Loucy (cell line): ENCODE measurements around the gene P3H4.
"Not testable (repeated sequence)": the region's sequence is repeated elsewhere in the genome, so short reads cannot be mapped to it uniquely, and the experiment has no call there.

Experiments
- H2AFZ ChIP-seq: fragments of 200-600 bp; sonication (generic); 2 replicates; pipeline ENCODE4 v1.6.0; 2016; ENCODE audit warnings: antibody characterized with exemption, mild to moderate bottlenecking, low read length, moderate library complexity
- H3F3A ChIP-seq: fragments of 200-600 bp; 2 replicates; pipeline ENCODE4 v1.6.0; 2016; ENCODE audit warnings: antibody characterized with exemption, low read depth, mild to moderate bottlenecking
- H3K27me3 ChIP-seq: fragments of 200-600 bp; sonication (generic); 2 replicates; pipeline ENCODE4 v1.6.1; 2014; ENCODE audit warnings: low read length, mild to moderate bottlenecking; ENCODE audit not compliant: insufficient read depth, poor library complexity, severe bottlenecking
- H3K36me3 ChIP-seq: fragments of 200-600 bp; sonication (generic); 2 replicates; pipeline ENCODE4 v1.6.1; 2016; ENCODE audit warnings: low read length; ENCODE audit not compliant: insufficient read depth
- H3K4me1 ChIP-seq: fragments of 200-600 bp; sonication (generic); 2 replicates; pipeline ENCODE4 v1.5.1; 2014; ENCODE audit warnings: low read length, mild to moderate bottlenecking; ENCODE audit not compliant: insufficient read depth, poor library complexity, severe bottlenecking
- H3K4me2 ChIP-seq: fragments of 200-600 bp; sonication (generic); 2 replicates; pipeline ENCODE4 v1.6.0; 2014; ENCODE audit warnings: antibody characterized with exemption, low read length, low read depth, mild to moderate bottlenecking; ENCODE audit not compliant: poor library complexity, severe bottlenecking
- H3K4me3 ChIP-seq: fragments of 200-600 bp; sonication (generic); 2 replicates; pipeline ENCODE4 v1.5.1; 2014; ENCODE audit warnings: low read length, mild to moderate bottlenecking, mixed read lengths; ENCODE audit not compliant: poor library complexity, severe bottlenecking
- H3K79me2 ChIP-seq: fragments of 200-600 bp; sonication (generic); 2 replicates; pipeline ENCODE4 v1.6.1; 2014; ENCODE audit warnings: low read length; ENCODE audit not compliant: insufficient read depth
- H3K9ac ChIP-seq: fragments of 200-600 bp; sonication (generic); 2 replicates; pipeline ENCODE4 v1.6.0; 2014; ENCODE audit warnings: mild to moderate bottlenecking, low read depth, low read length, moderate library complexity; ENCODE audit not compliant: poor library complexity, severe bottlenecking
- H3K9me2 ChIP-seq: fragments of 200-600 bp; sonication (generic); replicated peaks from 2 replicates; pipeline ENCODE4 v1.6.1; 2016; ENCODE audit warnings: low read depth, low read length, mixed read lengths
- H3K9me3 ChIP-seq: fragments of 200-600 bp; sonication (generic); 2 replicates; pipeline ENCODE4 v1.6.1; 2014; ENCODE audit warnings: mild to moderate bottlenecking, antibody characterized with exemption, low read length, low read depth; ENCODE audit not compliant: insufficient read depth
- H4K20me1 ChIP-seq: fragments of 200-600 bp; sonication (generic); 2 replicates; pipeline ENCODE4 v1.6.0; 2014; ENCODE audit warnings: antibody characterized with exemption, low read length, mild to moderate bottlenecking; ENCODE audit not compliant: insufficient read depth, poor library complexity, severe bottlenecking
- EZH2phosphoT487 ChIP-seq: fragments of 200-600 bp; IDR thresholded peaks from 2 replicates; pipeline ENCODE4 v1.6.1; 2018; ENCODE audit warnings: antibody characterized with exemption, mild to moderate bottlenecking, moderate library complexity, borderline replicate concordance
- TF ChIP-seq, protein P1 (sequence below): fragments of 200-600 bp; sonication (generic); conservative IDR thresholded peaks from 2 replicates; pipeline ENCODE4 v1.5.1; 2014; ENCODE audit warnings: mild to moderate bottlenecking, antibody characterized with exemption, low read length

The P3H4 gene

DNA sequence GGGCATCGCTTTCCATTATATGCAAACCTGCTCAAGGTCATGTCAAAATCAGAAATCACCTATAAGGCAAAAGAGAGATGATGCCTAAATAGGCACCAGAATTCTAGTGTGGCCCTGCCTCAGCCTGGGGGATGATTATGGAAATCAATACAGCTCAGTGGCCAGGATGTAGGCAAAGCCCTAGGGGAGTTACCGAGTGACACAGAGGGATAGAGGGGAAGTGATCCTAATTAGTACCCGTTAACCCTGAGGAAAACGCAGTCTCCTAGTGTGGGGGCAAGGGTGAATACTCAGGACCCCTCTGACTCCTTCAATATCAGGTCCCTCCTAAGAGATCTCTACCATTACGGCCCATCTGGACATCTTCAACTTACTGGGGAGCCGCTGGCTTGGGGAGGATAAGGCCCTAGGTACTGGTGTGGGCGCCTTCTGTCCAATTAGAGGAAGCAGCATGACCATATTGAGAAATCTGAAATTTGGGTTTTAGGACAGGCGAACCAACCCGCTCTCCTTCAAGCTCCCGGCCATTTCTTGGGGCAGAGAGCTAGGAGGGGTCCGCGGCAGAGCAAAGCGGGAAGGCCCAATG is 23.6 kb upstream of the P3H4 start:
- Histone ChIP-seq H3K4me3 (peak overlapping the region; percentile 82), H4K20me1 (no peaks in the 10 kb centered on the region), H3K79me2 (peaks cover 10% of the 10 kb centered on the region; the same call in 1 of the 2 replicates), H3F3A (no peaks in the 10 kb centered on the region), H3K9me3 (no peaks in the 10 kb centered on the region), H2AFZ (peak overlapping the region; percentile 99), H3K36me3 (no peaks in the 10 kb centered on the region), H3K9me2 (no peaks in the 10 kb centered on the region), H3K27me3 (no peaks in the 10 kb centered on the region), H3K4me1 (peaks cover 8% of the 10 kb centered on the region), H3K4me2 (peak overlapping the region; percentile 84), H3K9ac (peak overlapping the region; percentile 83)
- TF ChIP-seq, protein P1, sequence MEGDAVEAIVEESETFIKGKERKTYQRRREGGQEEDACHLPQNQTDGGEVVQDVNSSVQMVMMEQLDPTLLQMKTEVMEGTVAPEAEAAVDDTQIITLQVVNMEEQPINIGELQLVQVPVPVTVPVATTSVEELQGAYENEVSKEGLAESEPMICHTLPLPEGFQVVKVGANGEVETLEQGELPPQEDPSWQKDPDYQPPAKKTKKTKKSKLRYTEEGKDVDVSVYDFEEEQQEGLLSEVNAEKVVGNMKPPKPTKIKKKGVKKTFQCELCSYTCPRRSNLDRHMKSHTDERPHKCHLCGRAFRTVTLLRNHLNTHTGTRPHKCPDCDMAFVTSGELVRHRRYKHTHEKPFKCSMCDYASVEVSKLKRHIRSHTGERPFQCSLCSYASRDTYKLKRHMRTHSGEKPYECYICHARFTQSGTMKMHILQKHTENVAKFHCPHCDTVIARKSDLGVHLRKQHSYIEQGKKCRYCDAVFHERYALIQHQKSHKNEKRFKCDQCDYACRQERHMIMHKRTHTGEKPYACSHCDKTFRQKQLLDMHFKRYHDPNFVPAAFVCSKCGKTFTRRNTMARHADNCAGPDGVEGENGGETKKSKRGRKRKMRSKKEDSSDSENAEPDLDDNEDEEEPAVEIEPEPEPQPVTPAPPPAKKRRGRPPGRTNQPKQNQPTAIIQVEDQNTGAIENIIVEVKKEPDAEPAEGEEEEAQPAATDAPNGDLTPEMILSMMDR = no peak
- no peak for TF ChIP-seq EZH2phosphoT487

DNA sequence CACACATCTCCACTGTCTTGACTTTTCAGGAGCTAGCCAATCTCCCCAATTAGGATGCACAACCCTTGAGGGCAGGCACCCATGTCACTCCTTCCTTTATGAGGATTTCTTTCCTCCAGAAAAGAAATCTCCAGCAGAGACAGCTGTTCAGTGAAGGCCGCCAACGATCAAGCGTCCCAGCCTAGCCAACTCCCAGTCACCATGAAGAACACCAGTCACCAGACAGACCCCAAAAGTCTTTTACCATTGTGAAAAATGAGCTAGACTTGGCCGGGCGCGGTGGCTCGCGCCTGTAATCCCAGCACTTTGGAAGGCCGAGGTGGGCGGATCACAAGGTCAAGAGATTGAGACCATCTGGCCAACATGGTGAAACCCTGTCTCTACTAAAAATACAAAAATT is 18.2 kb upstream of the P3H4 start:
- not testable (repeated sequence) for H3K9me2 ChIP-seq, H3K79me2 ChIP-seq, H3K36me3 ChIP-seq, H3K9ac ChIP-seq, H3F3A ChIP-seq, H3K4me3 ChIP-seq, H3K27me3 ChIP-seq, H4K20me1 ChIP-seq, H3K4me2 ChIP-seq, H3K9me3 ChIP-seq, H2AFZ ChIP-seq, H3K4me1 ChIP-seq

DNA sequence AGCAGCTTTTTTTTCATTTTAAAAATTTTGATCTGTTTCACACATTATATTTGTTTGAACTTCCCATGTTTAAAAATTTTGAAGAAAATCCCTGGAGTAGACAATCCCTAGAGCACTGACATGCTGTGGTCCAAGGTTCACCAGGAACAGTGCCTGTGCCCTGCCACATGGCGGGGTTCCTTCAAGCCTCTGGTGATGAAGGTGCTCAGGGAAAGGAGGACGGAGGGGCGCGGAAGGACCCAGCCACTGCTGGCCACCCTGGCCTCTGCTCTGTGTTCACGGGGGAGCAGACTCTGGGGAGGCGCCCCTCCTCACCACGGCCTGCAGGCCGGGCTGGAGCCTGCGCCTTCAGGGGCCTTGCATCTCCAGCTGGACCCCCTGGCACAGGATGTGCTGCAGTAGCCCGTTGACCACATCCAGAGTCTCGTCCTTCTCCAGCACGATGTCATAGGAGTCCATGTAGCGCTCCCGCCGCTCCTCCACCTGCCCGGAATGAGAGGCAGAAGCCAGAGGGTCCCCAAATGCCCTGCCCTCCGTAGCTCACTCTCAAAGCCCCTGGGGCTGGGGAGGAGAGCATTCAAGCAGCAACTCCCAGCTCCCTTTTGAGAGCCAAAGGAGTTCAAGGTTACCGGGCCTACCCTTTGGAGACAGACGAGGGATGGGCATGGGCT is 13.6 kb upstream of the P3H4 start:
- no peaks in the 10 kb centered on the region for H3K9me2 ChIP-seq
- no peak for TF ChIP-seq EZH2phosphoT487
- no peaks in the 10 kb centered on the region for H3K4me1 ChIP-seq
- no peaks in the 10 kb centered on the region for H3F3A ChIP-seq
- no peak overlapping the region for H3K4me2 ChIP-seq
- no peaks in the 10 kb centered on the region for H3K79me2 ChIP-seq
- H3K9me3 ChIP-seq = no peaks in the 10 kb centered on the region
- no peaks in the 10 kb centered on the region for H4K20me1 ChIP-seq
- no peaks in the 10 kb centered on the region for H3K36me3 ChIP-seq
- no peak overlapping the region for H3K9ac ChIP-seq
- no peak overlapping the region for H2AFZ ChIP-seq
- H3K4me3 ChIP-seq = no peak overlapping the region
- H3K27me3 ChIP-seq = no peaks in the 10 kb centered on the region

DNA sequence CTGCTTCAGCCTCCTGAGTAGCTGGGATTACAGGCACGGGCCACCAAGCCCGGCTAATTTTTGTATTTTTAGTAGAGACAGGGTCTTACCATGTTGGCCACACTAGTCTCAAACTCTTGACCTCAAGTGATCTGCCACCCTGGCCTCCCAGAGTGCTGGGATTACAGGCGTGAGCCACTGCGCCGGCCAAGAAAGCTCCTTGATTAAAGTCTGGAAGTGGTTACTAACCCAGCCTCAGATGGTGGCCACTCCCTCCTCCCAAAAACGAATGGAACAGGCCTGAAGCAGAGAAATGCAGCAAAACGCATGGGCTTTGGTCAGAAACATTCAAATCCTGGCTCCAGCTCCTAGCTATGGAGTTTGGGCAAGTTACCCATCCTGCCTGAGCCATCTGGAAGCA is 12.3 kb upstream of the P3H4 start:
- no peak overlapping the region for H2AFZ ChIP-seq
- no peaks in the 10 kb centered on the region for H3F3A ChIP-seq
- no peak overlapping the region for H3K4me2 ChIP-seq
- no peaks in the 10 kb centered on the region for H4K20me1 ChIP-seq
- no peaks in the 10 kb centered on the region for H3K9me2 ChIP-seq
- H3K36me3 ChIP-seq = no peaks in the 10 kb centered on the region
- H3K27me3 ChIP-seq = no peaks in the 10 kb centered on the region
- no peaks in the 10 kb centered on the region for H3K79me2 ChIP-seq
- no peak overlapping the region for H3K4me3 ChIP-seq
- H3K4me1 ChIP-seq = no peaks in the 10 kb centered on the region
- no peak overlapping the region for H3K9ac ChIP-seq
- no peaks in the 10 kb centered on the region for H3K9me3 ChIP-seq
- TF ChIP-seq EZH2phosphoT487 = no peak
- TF ChIP-seq, protein P1 = no peak
